Osteoblast (primary cell): ENCODE measurements around the gene ATP13A1. TPM values are rescaled to one million over a fixed set of nuclear protein-coding genes. Genes with fewer than 3 reads are reported as not detected.
"Not testable (repeated sequence)": the region's sequence is repeated elsewhere in the genome, so short reads cannot be mapped to it uniquely, and the experiment has no call there.

Source experiments
- DNase-seq: peaks from one replicate; pipeline ENCODE4 v3.0.0; 2011; ENCODE audit warnings: low spot score, mixed read lengths; ENCODE audit not compliant: insufficient read length; ENCODE audit errors: missing footprints
- H2AFZ ChIP-seq: 2 replicates; pipeline ENCODE4 v1.6.0; 2011; ENCODE audit warnings: mild to moderate bottlenecking, low read length
- H3K27ac ChIP-seq: 2 replicates; pipeline ENCODE4 v1.5.1; 2011; ENCODE audit warnings: mild to moderate bottlenecking, low read depth, low read length, moderate library complexity
- H3K27me3 ChIP-seq: 2 replicates; pipeline ENCODE4 v1.6.0; 2012; ENCODE audit warnings: mild to moderate bottlenecking, control low read depth, inconsistent platforms, low read length, moderate library complexity; ENCODE audit not compliant: insufficient read depth
- H3K36me3 ChIP-seq: 2 replicates; pipeline ENCODE4 v1.5.1; 2011; ENCODE audit warnings: mild to moderate bottlenecking, low read length, control low read depth, moderate library complexity; ENCODE audit not compliant: insufficient read depth
- H3K4me1 ChIP-seq: 2 replicates; pipeline ENCODE4 v1.5.1; 2011; ENCODE audit warnings: mild to moderate bottlenecking, low read length, control low read depth, moderate library complexity; ENCODE audit not compliant: insufficient read depth
- H3K4me2 ChIP-seq: 2 replicates; pipeline ENCODE4 v1.6.0; 2011; ENCODE audit warnings: mild to moderate bottlenecking, low read length; ENCODE audit not compliant: insufficient read depth
- H3K4me3 ChIP-seq: fragments of 200-600 bp; sonication (generic); 3 replicates; pipeline ENCODE4 v1.5.1; 2012; ENCODE audit warnings: mild to moderate bottlenecking, low read length, inconsistent platforms; ENCODE audit not compliant: insufficient read depth
- H3K79me2 ChIP-seq: 2 replicates; pipeline ENCODE4 v1.6.0; 2012; ENCODE audit warnings: mild to moderate bottlenecking, low read length, control low read depth, inconsistent platforms; ENCODE audit not compliant: insufficient read depth
- H3K9me3 ChIP-seq: 2 replicates; pipeline ENCODE4 v1.5.1; 2011; ENCODE audit warnings: low read depth, low read length, control low read depth
- H4K20me1 ChIP-seq: 2 replicates; pipeline ENCODE4 v1.6.0; 2012; ENCODE audit warnings: mild to moderate bottlenecking, low read length, control low read depth; ENCODE audit not compliant: insufficient read depth
- total RNA-seq: library from RNA; depleted of rRNA; stranded (reverse); fragments of >200 nt; gene quantifications from 2 replicates; pipeline ENCODE4 v1.2.3, GENCODE V29; 2012
- TF ChIP-seq, protein P1 (sequence below): IDR thresholded peaks from 2 replicates; pipeline ENCODE4 v1.5.1; 2011; ENCODE audit warnings: mild to moderate bottlenecking, low read depth, low read length, moderate library complexity; ENCODE audit errors: extremely low read depth

Gene ATP13A1
- total RNA-seq, 1 donor, result 65.9 TPM

GRCh38 chr19:19710506-19710905 is 47.0 kb upstream of the ATP13A1 start:
- no peak overlapping the region for H3K4me3 ChIP-seq
- H3K27me3 ChIP-seq, result no peaks in the 10 kb centered on the region
- H3K79me2 ChIP-seq, result no peaks in the 10 kb centered on the region
- no peaks in the 10 kb centered on the region for H4K20me1 ChIP-seq
- H3K4me1 ChIP-seq, result no peaks in the 10 kb centered on the region
- no peak overlapping the region for H3K27ac ChIP-seq
- H2AFZ ChIP-seq, result no peak overlapping the region
- peaks cover 64% of the 10 kb centered on the region for H3K9me3 ChIP-seq
- TF ChIP-seq, protein P1, sequence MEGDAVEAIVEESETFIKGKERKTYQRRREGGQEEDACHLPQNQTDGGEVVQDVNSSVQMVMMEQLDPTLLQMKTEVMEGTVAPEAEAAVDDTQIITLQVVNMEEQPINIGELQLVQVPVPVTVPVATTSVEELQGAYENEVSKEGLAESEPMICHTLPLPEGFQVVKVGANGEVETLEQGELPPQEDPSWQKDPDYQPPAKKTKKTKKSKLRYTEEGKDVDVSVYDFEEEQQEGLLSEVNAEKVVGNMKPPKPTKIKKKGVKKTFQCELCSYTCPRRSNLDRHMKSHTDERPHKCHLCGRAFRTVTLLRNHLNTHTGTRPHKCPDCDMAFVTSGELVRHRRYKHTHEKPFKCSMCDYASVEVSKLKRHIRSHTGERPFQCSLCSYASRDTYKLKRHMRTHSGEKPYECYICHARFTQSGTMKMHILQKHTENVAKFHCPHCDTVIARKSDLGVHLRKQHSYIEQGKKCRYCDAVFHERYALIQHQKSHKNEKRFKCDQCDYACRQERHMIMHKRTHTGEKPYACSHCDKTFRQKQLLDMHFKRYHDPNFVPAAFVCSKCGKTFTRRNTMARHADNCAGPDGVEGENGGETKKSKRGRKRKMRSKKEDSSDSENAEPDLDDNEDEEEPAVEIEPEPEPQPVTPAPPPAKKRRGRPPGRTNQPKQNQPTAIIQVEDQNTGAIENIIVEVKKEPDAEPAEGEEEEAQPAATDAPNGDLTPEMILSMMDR, result no peak
- peaks cover 25% of the 10 kb centered on the region for H3K36me3 ChIP-seq
- no peak overlapping the region for H3K4me2 ChIP-seq
- DNase-seq, result no peak

DNA sequence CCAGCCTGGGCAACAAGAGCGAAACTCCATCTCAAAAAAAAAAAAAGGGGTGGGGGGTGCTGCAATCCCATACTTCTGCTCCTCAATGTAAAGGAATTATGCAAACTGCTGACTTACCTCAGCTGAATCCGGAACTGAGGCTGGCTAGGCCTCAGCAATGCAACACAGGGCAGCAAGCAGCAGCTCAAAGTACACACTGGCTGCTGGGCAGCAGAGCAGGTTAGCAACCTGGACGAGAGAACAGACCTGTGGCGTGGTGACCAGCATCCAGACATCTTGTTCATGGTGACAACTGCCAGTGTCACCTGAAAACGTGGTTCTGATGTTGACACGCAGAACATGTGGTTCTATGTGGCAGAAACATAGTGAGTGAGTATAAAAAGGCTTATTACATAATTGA is 41.4 kb upstream of the ATP13A1 start:
- Histone ChIP-seq H3K27ac (no peak overlapping the region), H3K4me1 (no peaks in the 10 kb centered on the region), H3K79me2 (no peaks in the 10 kb centered on the region), H3K4me3 (no peak overlapping the region), H3K36me3 (peaks cover 4% of the 10 kb centered on the region), H3K27me3 (no peaks in the 10 kb centered on the region), H4K20me1 (no peaks in the 10 kb centered on the region), H3K4me2 (no peak overlapping the region), H3K9me3 (peaks cover 35% of the 10 kb centered on the region), H2AFZ (no peak overlapping the region)
- DNase-seq, result no peak
- TF ChIP-seq, protein P1, result no peak

DNA sequence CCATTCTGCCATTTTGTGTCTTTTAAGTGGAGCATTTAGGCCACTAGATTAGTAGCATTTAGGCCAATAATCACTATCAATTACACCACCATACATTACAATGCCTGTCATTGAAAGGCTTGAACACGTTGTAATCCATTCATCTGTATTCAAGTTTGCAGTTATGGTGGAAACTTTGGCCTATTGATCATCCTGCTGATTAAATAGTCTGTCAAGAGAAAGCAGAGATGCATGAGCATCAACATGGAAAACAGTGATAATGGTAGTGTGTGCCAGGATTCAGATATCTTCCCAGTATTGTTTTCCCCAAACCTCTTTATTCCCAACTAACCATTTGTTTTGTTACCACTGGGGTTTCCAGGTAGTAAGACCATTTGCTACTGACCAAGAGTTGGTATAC is 37.0 kb upstream of the ATP13A1 start:
- not testable (repeated sequence) for H3K4me1 ChIP-seq, H2AFZ ChIP-seq, H3K27ac ChIP-seq, H3K9me3 ChIP-seq, DNase-seq, H3K27me3 ChIP-seq, H3K4me2 ChIP-seq, H3K79me2 ChIP-seq, H4K20me1 ChIP-seq, H3K4me3 ChIP-seq, H3K36me3 ChIP-seq

GRCh38 chr19:19697589-19697988 is 34.1 kb upstream of the ATP13A1 start:
- H3K79me2 ChIP-seq, result no peaks in the 10 kb centered on the region
- no peaks in the 10 kb centered on the region for H4K20me1 ChIP-seq
- H3K27ac ChIP-seq, result no peak overlapping the region
- no peaks in the 10 kb centered on the region for H3K9me3 ChIP-seq
- DNase-seq, result peak; percentile 35
- no peak overlapping the region for H3K4me3 ChIP-seq
- no peak overlapping the region for H3K4me2 ChIP-seq
- H3K27me3 ChIP-seq, result no peaks in the 10 kb centered on the region
- TF ChIP-seq, protein P1, result no peak
- H3K4me1 ChIP-seq, result no peaks in the 10 kb centered on the region
- H3K36me3 ChIP-seq, result no peaks in the 10 kb centered on the region
- no peak overlapping the region for H2AFZ ChIP-seq

GRCh38 chr19:19696386-19696785 is 32.9 kb upstream of the ATP13A1 start:
- no peaks in the 10 kb centered on the region for H3K4me1 ChIP-seq
- H3K36me3 ChIP-seq, result no peaks in the 10 kb centered on the region
- no peaks in the 10 kb centered on the region for H3K79me2 ChIP-seq
- no peak overlapping the region for H3K4me3 ChIP-seq
- H2AFZ ChIP-seq, result no peak overlapping the region
- no peak for DNase-seq
- H4K20me1 ChIP-seq, result no peaks in the 10 kb centered on the region
- H3K9me3 ChIP-seq, result no peaks in the 10 kb centered on the region
- no peaks in the 10 kb centered on the region for H3K27me3 ChIP-seq
- no peak overlapping the region for H3K27ac ChIP-seq
- TF ChIP-seq, protein P1, result no peak
- no peak overlapping the region for H3K4me2 ChIP-seq
